Testis (tissue), 2 donors: ENCODE measurements around the gene MMD2.

ENCODE experiments used
- CTCF ChIP-seq, 3 experiments: fragments of 450-650 bp in 2 of 3; fragments of 200-600 bp in 1 of 3; sonication (generic) in 1 of 3; IDR thresholded peaks; one replicate each; pipeline ENCODE4 v1.5.1; 2016 to 2019; ENCODE audit warnings: antibody characterized with exemption in 3 of 3, mild to moderate bottlenecking in 2 of 3, moderate library complexity in 1 of 3
- POLR2A ChIP-seq: fragments of 450-650 bp; IDR thresholded peaks from one replicate; pipeline ENCODE4 v1.6.1; 2017; ENCODE audit warnings: antibody characterized with exemption, mild to moderate bottlenecking, moderate library complexity

DNA sequence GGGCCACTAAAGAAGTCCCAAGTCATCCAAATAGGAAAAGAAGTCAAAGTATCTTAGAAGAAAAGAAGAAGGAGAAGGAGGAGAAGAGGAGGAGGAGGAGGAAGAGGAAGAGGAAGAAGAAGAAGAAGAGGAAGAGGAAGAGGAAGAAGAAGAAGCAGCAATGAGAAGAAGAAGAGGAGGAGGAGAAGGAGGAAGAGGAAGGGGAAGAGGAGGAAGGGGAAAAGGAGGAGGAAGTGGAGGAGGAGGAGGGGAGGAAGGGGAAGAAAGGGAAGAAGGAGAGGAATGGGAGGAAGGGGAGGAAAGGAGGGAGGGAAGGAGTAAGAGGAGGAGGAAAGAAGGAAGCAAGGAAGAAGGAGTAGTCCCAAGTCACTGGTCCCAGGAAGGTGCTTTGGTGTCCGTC lies 53.8 kb downstream of the MMD2 start:
- TF ChIP-seq CTCF (IDR thresholded peaks at IDR 0.05): no peak
- no peak for TF ChIP-seq POLR2A
